GM23248 (cell line): ENCODE data around the gene KIFAP3.

Experiments used
- EZH2 ChIP-seq: fragments of 200-600 bp; sonication (generic); IDR thresholded peaks from 2 replicates; pipeline ENCODE4 v1.6.1; 2018; ENCODE audit warnings: antibody characterized with exemption, mild to moderate bottlenecking; ENCODE audit not compliant: insufficient read depth, poor library complexity, severe bottlenecking
- EZH2phosphoT487 ChIP-seq: fragments of 200-600 bp; sonication (generic); IDR thresholded peaks from 2 replicates; pipeline ENCODE4 v1.6.1; 2018; ENCODE audit warnings: antibody characterized with exemption, moderate library complexity, mild to moderate bottlenecking, low read depth; ENCODE audit not compliant: insufficient read depth

DNA sequence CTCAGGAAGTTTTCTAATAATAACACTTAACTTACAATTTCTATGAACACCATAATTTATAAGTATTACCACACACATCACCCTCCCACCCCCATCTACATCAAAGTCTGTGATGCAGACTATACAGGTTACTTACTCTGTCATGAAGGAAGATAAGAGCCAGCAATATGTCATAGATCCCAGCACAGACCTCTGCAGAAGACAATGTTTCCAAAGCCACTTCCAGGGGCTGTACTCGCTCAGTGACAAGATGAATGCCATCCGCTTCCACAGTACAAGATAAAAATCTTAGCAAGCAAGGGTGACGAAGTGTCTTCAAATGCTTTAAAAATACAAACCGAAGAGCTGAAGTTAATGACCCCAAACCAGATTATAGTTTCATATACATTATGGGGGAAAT lies 196.0 kb downstream of the KIFAP3 start:
- no peak for TF ChIP-seq EZH2
- no peak for TF ChIP-seq EZH2phosphoT487
